PFSK-1 (cell line): ENCODE measurements around the gene SPATA16.

Source experiments
- FOXP2 ChIP-seq: optimal IDR thresholded peaks from 2 replicates; pipeline ENCODE3; 2011; ENCODE audit warnings: borderline replicate concordance, control low read depth, inconsistent platforms; ENCODE audit not compliant: insufficient read depth; ENCODE audit errors: extremely low read length, extremely low read depth
- POLR2AphosphoS5 ChIP-seq: IDR thresholded peaks from 2 replicates; pipeline ENCODE4 v1.6.1; 2012; ENCODE audit warnings: low read depth, mild to moderate bottlenecking, control low read depth, low read length, moderate library complexity
- REST ChIP-seq, 2 experiments: IDR thresholded peaks; 2 replicates each; pipeline versions ENCODE4 v1.6.1 to v1.8.0; 2011 to 2012; ENCODE audit warnings: low read depth in 2 of 2, low read length in 2 of 2, control low read depth in 1 of 2, inconsistent platforms in 1 of 2, mild to moderate bottlenecking in 1 of 2, moderate library complexity in 1 of 2; ENCODE audit not compliant: insufficient read depth in 1 of 2
- TAF1 ChIP-seq: IDR thresholded peaks from 2 replicates; pipeline ENCODE4 v1.6.1; 2012; ENCODE audit warnings: low read length, control low read depth, borderline replicate concordance; ENCODE audit not compliant: insufficient read depth

GRCh38 chr3:173004681-173005080, 136.4 kb downstream of the SPATA16 start:
- TF ChIP-seq FOXP2 (no peak), POLR2AphosphoS5 (no peak), REST (IDR thresholded peaks at IDR 0.05; ENCODE audit: insufficient read depth in 1 of 2, low read depth in 2 of 2, low read length in 2 of 2) (no peak), TAF1 (no peak)
